Measurements from ENCODE around the gene RAPSN. TPM values are rescaled to one million over a fixed set of nuclear protein-coding genes. Genes with fewer than 3 reads are reported as not detected.

Gene RAPSN
- total RNA-seq, 1 donor from 2014 or later, result 0.64 TPM

GRCh38 chr11:47398011-47398410 lies 50.9 kb downstream of the RAPSN start:
- no peak for TF ChIP-seq CTCF (IDR thresholded peaks at IDR 0.05)
- peaks cover 30% of the 10 kb centered on the region for H3K4me1 ChIP-seq
- H3K27ac ChIP-seq, result no peak overlapping the region
- no peaks in the 10 kb centered on the region for H3K9me3 ChIP-seq
- ATAC-seq (no peak), DNase-seq (no peak)
- intact Hi-C loops (cut with DNase I), result no loop called here
- no peaks in the 10 kb centered on the region for H3K27me3 ChIP-seq
- H3K36me3 ChIP-seq, result no peaks in the 10 kb centered on the region
- H3K4me3 ChIP-seq, result no peak overlapping the region

- peak overlapping the region; percentile 95 for H3K27ac ChIP-seq
- no peaks in the 10 kb centered on the region for H3K36me3 ChIP-seq
- H3K4me1 ChIP-seq, result peaks cover 30% of the 10 kb centered on the region
- TF ChIP-seq CTCF (IDR thresholded peaks at IDR 0.05), result no peak
- no peaks in the 10 kb centered on the region for H3K27me3 ChIP-seq
- no peak overlapping the region for H3K4me3 ChIP-seq
- DNase-seq, result no peak
- intact Hi-C loops (cut with DNase I), result no loop called here
- ATAC-seq, result no peak
- H3K9me3 ChIP-seq, result no peaks in the 10 kb centered on the region
These were observed 53.0 kb downstream of the RAPSN start for GRCh38 chr11:47396049-47396320.

- TF ChIP-seq CTCF (IDR thresholded peaks at IDR 0.05), result no peak
- intact Hi-C loops (cut with DNase I), result no loop called here
- H3K36me3 ChIP-seq, result no peaks in the 10 kb centered on the region
- H3K27ac ChIP-seq, result peak overlapping the region; percentile 95
- H3K27me3 ChIP-seq, result no peaks in the 10 kb centered on the region
- DNase-seq, result no peak
- H3K4me3 ChIP-seq, result peak overlapping the region; percentile 25
- H3K9me3 ChIP-seq, result no peaks in the 10 kb centered on the region
- ATAC-seq, result no peak
- peaks cover 30% of the 10 kb centered on the region for H3K4me1 ChIP-seq
These were observed 53.5 kb downstream of the RAPSN start for GRCh38 chr11:47395223-47396048.

- H3K4me3 ChIP-seq, result peak overlapping the region; percentile 25
- no peaks in the 10 kb centered on the region for H3K27me3 ChIP-seq
- ATAC-seq (peak; percentile 70), DNase-seq (peak; percentile 85)
- H3K9me3 ChIP-seq, result no peaks in the 10 kb centered on the region
- peaks cover 26% of the 10 kb centered on the region for H3K4me1 ChIP-seq
- peak overlapping the region; percentile 95 for H3K27ac ChIP-seq
- no peak for TF ChIP-seq CTCF (IDR thresholded peaks at IDR 0.05)
- intact Hi-C loops (cut with DNase I), result no loop called here
- no peaks in the 10 kb centered on the region for H3K36me3 ChIP-seq
These were observed 54.4 kb downstream of the RAPSN start for GRCh38 chr11:47394322-47395222.

GRCh38 chr11:47394050-47394321 lies 55.0 kb downstream of the RAPSN start:
- ATAC-seq (peak; percentile 48), DNase-seq (peak; percentile 79)
- Histone ChIP-seq H3K4me3 (peak overlapping the region; percentile 25), H3K4me1 (peaks cover 23% of the 10 kb centered on the region), H3K36me3 (no peaks in the 10 kb centered on the region), H3K9me3 (no peaks in the 10 kb centered on the region), H3K27ac (peak overlapping the region; percentile 95), H3K27me3 (no peaks in the 10 kb centered on the region)
- TF ChIP-seq CTCF (IDR thresholded peaks at IDR 0.05), result no peak
- intact Hi-C loops (cut with DNase I), result no loop called here

Data from upper lobe of right lung (tissue), 1 donor.